Esophagus muscularis mucosa (tissue), 4 donors: ENCODE measurements around the gene MYO1E.

ENCODE experiments used
- CTCF ChIP-seq, 3 experiments: fragments of 200-600 bp in 2 of 3; fragments of 450-650 bp in 1 of 3; sonication (generic) in 2 of 3; IDR thresholded peaks; one replicate each; pipeline ENCODE4 v1.5.1; 2017 to 2019; ENCODE audit warnings: antibody characterized with exemption in 3 of 3, mild to moderate bottlenecking in 2 of 3, moderate library complexity in 1 of 3
- EP300 ChIP-seq: sonication (generic); formaldehyde crosslinking; IDR thresholded peaks from one replicate; pipeline ENCODE4 v1.6.1; 2017; ENCODE audit warnings: antibody characterized with exemption
- POLR2A ChIP-seq: fragments of 450-650 bp; IDR thresholded peaks from one replicate; pipeline ENCODE4 v1.6.1; 2017; ENCODE audit warnings: antibody characterized with exemption, moderate library complexity, mild to moderate bottlenecking, low read depth
- POLR2AphosphoS5 ChIP-seq, 2 donors: sonication (generic); formaldehyde crosslinking; IDR thresholded peaks; one replicate each; pipeline ENCODE4 v1.6.1; 2017; ENCODE audit warnings: antibody characterized with exemption in 2 of 2

DNA sequence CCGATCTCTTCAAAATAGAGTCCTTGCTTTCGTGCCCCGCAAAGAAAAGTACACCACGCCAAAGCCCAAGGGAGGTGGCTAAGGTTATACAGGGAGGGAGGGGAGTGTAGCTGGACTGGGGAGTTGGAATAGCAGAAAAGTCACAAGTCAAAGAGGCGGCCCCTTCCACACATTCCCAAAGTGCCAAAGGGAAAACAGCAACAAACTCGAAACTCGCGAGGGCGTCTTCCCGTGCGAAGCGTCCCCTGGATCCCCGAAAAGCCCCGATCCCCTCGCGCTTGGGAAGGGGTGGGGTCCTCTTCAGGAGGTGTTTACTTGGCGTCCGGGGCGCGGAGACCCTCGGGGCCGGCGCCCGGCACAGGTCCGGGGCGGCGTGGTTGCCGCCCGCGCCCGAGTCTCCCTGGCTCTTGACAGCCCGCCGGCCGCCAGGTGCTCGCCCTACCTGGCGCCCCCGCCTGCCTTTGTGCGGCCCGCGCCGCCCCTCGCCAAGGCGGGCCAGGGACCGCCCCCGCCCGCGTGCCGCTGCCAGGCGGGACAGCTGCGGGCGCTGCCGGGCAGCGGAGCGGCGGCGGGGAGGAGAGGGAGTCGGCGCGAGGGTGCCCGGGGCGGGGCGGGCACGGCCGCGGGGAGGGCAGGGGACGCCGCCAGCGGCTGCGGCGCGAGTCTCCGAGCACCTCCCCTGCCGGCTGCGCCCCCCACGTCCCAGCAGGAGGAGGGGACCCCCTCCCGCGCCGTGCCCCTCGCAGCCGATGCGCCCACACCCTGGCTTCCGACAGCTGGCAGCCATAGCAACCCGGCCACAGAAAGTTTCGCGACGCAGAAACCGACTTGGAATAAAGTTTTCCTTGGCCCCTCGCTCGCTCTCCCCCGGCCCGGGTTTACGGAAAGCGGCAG is 966 bp downstream of the MYO1E start:
- TF ChIP-seq CTCF (IDR thresholded peaks at IDR 0.05) (no peak), EP300 (no peak), POLR2A (no peak), POLR2AphosphoS5 (IDR thresholded peaks at IDR 0.05) (no peak)
